ENCODE data around the gene PPP1R14C.

Gene PPP1R14C

GRCh38 chr6:150298030-150298380, 155.2 kb downstream of the PPP1R14C start:
- no peak for DNase-seq

- no peak for DNase-seq
Observed at GRCh38 chr6:150298676-150299075, 155.8 kb downstream of the PPP1R14C start.
